Fibroblast of skin of left quadriceps (primary cell): ENCODE results near the gene MAML3.
A peak's percentile ranks its signal among the peaks of the same experiment; 100 is the strongest.

Experiments
- DNase-seq, 2 experiments: peaks; one replicate each; pipeline ENCODE4 v3.0.0-alpha.2; 2013; ENCODE audit warnings: low read depth in 2 of 2

MAML3 gene

DNA sequence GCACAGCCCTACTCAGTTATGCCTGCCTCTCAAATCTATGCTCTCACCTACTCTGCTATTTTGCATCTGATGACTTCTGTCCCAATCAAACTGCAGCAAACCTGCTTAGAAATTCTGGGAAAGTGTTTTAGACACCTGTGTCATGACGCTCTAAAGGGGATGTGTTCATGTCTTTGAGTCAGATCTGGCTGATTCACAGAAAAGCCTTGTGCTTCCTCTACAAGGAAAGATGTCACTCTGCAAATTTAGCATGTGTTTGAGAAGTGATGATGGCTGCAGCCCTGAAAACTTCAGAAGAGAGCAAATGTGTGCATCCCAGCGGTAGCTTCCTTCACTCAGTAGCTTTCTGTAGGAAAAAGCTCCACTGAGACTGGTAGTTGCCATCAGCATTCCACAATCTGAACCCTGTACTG lies 253.0 kb downstream of the MAML3 start:
- DNase-seq = no peak

- DNase-seq = no peak
Observed at GRCh38 chr4:139899346-139899745, 254.6 kb downstream of the MAML3 start.

DNA sequence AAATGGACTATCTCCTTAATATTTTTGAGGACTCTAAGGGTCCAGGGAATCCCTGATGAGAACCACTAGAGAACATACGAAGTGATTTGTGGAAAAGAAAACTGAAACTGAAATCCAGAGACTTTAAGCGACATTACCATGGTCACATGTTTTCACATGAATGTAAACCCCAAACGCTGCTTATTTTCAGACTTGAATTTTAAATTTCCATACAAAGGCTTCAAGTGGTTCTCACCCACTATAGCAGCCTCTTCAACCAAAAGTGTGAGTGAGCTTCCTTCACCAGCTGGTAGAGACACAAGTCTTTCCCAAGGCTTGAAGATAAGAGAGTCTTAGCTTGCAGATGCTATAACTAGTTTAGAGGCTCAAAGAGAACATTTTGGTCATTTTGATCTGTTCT lies 255.7 kb downstream of the MAML3 start:
- no peak for DNase-seq

GRCh38 chr4:139896091-139896604 lies 257.8 kb downstream of the MAML3 start:
- no peak for DNase-seq

DNA sequence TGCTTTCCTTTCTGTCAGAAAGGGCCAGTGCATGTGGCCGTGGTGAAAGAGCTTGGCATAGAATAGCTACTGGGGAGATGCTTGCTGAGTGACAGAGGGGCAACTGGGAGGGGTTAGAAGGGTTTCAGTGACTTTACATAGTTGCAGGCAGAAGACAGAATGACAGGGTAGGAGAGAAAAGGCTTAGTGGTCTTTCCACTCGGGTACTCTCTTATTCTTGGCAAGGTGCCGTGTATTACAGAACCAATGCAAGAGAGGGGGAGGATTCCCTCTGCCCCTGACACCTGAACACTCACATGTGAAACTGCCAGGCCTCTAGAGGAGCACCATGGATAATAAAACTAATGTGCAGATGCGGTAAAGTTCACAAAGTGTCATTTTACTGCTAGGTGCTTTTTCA lies 260.2 kb downstream of the MAML3 start:
- no peak for DNase-seq

DNA sequence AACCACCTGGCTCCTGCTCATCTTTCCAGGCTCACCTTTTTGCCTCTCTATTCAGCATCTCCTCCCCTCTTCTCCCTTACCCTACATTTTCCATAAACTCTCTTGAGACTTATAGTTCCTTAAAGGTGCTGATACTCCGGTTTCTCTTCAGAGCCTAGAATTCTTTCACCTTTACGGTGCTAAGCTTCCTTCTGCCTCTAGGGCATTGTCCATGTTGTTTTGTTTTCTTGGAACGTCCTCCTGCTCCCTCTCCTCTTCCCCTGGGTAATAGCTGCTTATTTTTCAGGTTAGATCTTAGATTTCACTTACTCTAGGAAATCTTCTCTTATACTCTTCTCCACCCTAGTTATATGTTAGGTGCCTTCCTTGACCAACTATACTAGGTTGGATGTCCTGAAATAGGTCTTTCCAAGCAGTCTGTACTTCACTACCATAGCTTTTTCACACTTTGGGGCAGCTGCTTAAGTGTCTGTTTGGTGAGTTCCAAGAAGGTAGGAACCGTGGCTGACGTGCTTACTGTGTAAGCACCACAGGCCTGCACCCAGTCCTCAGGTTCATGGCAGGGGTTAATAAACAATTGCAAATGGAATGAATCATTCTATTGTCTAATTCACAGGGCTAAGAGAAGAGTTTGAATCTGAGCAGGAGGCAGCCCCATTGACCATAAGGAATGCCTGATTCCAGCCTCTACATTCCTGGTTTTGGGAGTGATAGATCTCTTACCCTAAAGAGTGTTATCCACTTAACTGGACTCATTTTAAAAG lies 260.8 kb downstream of the MAML3 start:
- no peak for DNase-seq

DNA sequence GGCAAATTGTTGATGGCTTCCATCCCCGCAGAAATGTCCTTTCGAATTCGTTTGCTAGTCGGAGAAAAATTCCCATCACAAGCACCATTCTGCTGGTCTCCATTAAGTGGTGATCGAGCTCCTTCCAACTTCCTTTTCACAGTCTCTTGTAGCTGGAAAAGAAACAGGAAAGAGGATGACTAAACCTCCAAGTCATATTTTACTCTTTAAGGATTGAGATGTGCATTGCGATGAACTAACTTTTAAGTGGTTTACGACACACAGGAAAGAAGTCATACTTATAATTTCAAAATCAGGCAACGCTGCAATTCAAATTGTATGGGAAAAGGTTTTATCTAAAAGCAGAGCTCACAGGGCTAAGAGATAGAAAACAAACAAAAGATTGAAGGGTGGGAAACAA lies 263.2 kb downstream of the MAML3 start:
- DNase-seq = peak; percentile 50 to 51

- DNase-seq = no peak
Observed at GRCh38 chr4:139889901-139890300, 264.1 kb downstream of the MAML3 start.

- no peak for DNase-seq
Observed at GRCh38 chr4:139889264-139889663, 264.7 kb downstream of the MAML3 start.

GRCh38 chr4:139887962-139888735 lies 265.8 kb downstream of the MAML3 start:
- DNase-seq = no peak

GRCh38 chr4:139887376-139887802 lies 266.6 kb downstream of the MAML3 start:
- no peak for DNase-seq

GRCh38 chr4:139886798-139887197 lies 267.2 kb downstream of the MAML3 start:
- no peak for DNase-seq

GRCh38 chr4:139884438-139884837 lies 269.5 kb downstream of the MAML3 start:
- DNase-seq = no peak

GRCh38 chr4:139880841-139881240 lies 273.1 kb downstream of the MAML3 start:
- no peak for DNase-seq

DNA sequence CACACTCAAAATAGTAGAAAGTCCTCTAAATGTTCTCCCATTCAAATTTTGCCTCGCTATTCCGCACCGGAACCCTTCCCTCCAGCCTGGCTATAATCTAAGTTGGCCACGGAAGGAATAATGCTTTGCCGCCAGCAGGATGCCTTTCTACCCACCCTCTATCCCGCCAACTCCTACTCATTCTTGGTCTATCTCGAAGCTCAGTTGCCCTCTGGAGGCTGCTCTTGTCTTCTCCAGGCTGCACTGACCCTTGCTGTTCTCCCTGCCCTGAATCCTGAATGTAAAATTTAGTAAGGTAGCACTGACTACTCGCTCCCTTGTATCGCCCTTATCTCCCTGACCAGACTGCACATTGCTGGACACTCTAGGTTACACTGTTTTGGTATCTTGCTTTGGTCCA lies 275.9 kb downstream of the MAML3 start:
- no peak for DNase-seq

GRCh38 chr4:139876337-139876941 lies 277.5 kb downstream of the MAML3 start:
- no peak for DNase-seq

DNA sequence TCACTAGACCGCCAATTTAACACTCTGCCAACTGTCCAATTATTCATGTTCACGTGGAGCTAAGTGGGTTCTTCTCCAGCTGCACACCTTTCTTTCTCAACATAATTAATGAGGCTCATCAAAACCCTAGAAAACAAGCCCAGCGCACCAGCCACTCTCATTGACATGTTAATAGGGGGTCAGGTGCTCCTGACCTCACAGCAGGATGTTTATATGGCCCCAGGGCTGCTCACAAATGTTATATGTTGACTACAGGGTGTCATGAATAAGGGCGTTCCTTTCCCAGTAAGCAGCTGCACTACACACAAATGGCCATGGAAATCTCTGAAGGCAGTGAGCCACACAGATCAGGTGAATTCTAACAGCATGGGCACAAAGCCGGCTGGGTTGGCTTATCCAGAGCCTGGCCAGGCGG lies 278.6 kb downstream of the MAML3 start:
- DNase-seq = no peak

DNA sequence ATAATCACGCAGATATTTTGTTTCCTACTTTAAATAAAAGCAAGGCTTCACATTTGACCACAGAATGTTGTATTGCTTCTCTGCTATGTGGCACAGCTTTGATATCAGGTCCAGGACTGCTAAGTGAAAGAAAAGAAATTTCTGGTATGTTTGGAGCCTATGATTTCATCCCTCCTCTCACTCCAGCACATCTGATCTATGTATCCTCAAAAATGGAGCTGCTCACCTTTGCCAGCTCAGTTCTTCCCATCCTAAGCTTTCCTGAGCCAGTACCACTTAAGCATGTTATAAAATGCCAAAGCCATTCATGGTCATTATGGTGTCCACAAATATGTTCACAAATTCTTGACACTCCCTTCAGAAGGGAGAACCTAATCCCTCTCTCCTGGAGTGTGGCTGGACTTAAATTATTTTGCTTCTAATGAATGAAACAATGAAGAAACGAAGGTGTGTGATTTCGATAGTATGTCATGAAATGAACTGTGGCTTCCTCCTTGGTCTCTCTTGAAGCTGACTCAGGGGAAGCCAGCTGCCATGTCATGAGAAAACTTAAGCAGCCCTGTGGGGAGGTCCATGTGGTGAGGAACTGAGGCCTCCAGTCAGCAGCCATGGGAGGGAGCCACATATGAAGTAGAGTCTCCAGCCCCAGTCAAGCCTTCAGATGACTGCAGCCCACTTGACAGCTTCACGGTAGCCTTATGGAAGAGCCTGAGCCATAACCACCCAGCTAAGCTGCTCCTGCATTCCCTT lies 280.7 kb downstream of the MAML3 start:
- DNase-seq = peak in 1 of 2 experiments; percentile 25

GRCh38 chr4:139872274-139872673 lies 281.7 kb downstream of the MAML3 start:
- peak; percentile 76 for DNase-seq

GRCh38 chr4:139869810-139870209 lies 284.2 kb downstream of the MAML3 start:
- DNase-seq = no peak

- DNase-seq = no peak
Observed at GRCh38 chr4:139866276-139866962, 287.6 kb downstream of the MAML3 start.
